Liver (tissue), 9 donors: ENCODE measurements around the gene PCDHB15. TPM values are rescaled to one million over a fixed set of nuclear protein-coding genes. Genes with fewer than 3 reads are reported as not detected.
"Not testable (repeated sequence)": the region's sequence is repeated elsewhere in the genome, so short reads cannot be mapped to it uniquely, and the experiment has no call there.

Source experiments
- DNase-seq: peaks from one replicate; pipeline ENCODE4 v3.0.0-alpha.2; 2017; ENCODE audit warnings: low spot score
- H3K27ac ChIP-seq, 2 donors: one replicate each; pipeline ENCODE4 v1.7.0; 2013; ENCODE audit warnings: inconsistent platforms in 2 of 2, low read length in 2 of 2, control low read depth in 1 of 2, low read depth in 1 of 2, mild to moderate bottlenecking in 1 of 2
- H3K27me3 ChIP-seq, 4 donors: one replicate each; pipeline versions ENCODE4 v1.6.1 to v1.7.0; 2013; ENCODE audit warnings: low read length in 3 of 4, inconsistent platforms in 1 of 4, mild to moderate bottlenecking in 1 of 4, moderate library complexity in 1 of 4; ENCODE audit not compliant: control insufficient read depth in 4 of 4, insufficient read depth in 4 of 4
- H3K36me3 ChIP-seq, 4 donors: one replicate each; pipeline versions ENCODE4 v1.6.1 to v1.7.0; 2013; ENCODE audit warnings: low read length in 3 of 4, mild to moderate bottlenecking in 3 of 4, low read depth in 1 of 4, moderate library complexity in 1 of 4; ENCODE audit not compliant: control insufficient read depth in 4 of 4, insufficient read depth in 3 of 4
- H3K4me1 ChIP-seq, 4 donors: one replicate each; pipeline versions ENCODE4 v1.6.1 to v1.7.0; 2013; ENCODE audit warnings: low read length in 3 of 4, mild to moderate bottlenecking in 3 of 4, moderate library complexity in 1 of 4; ENCODE audit not compliant: control insufficient read depth in 4 of 4, insufficient read depth in 4 of 4
- H3K4me3 ChIP-seq, 3 donors: one replicate each; pipeline versions ENCODE4 v1.6.1 to v1.7.0; 2013; ENCODE audit warnings: low read length in 3 of 3, control low read depth in 1 of 3, low read depth in 1 of 3, mild to moderate bottlenecking in 1 of 3
- H3K9ac ChIP-seq, 2 donors: one replicate each; pipeline ENCODE4 v1.7.0; 2013; ENCODE audit warnings: low read length in 2 of 2, mild to moderate bottlenecking in 2 of 2, moderate library complexity in 2 of 2, control low read depth in 1 of 2, low read depth in 1 of 2
- H3K9me3 ChIP-seq, 4 donors: one replicate each; pipeline versions ENCODE4 v1.6.1 to v1.7.0; 2013; ENCODE audit warnings: low read length in 3 of 4; ENCODE audit not compliant: control insufficient read depth in 4 of 4
- FOXA2 ChIP-seq: IDR thresholded peaks from 2 replicates; pipeline ENCODE4 v1.6.1; 2016; ENCODE audit warnings: antibody characterized with exemption
- HNF4A ChIP-seq, 2 donors: conservative IDR thresholded peaks; 2 replicates each; pipeline ENCODE4 v1.6.1; 2016; ENCODE audit warnings: antibody characterized with exemption in 2 of 2, mild to moderate bottlenecking in 2 of 2
- HNF4G ChIP-seq: IDR thresholded peaks from 2 replicates; pipeline ENCODE4 v1.6.1; 2016; ENCODE audit warnings: antibody characterized with exemption
- SP1 ChIP-seq: IDR thresholded peaks from 2 replicates; pipeline ENCODE4 v1.6.1; 2018; ENCODE audit warnings: antibody characterized with exemption, mild to moderate bottlenecking
- TAF1 ChIP-seq: conservative IDR thresholded peaks from 2 replicates; pipeline ENCODE4 v1.6.1; 2016; ENCODE audit warnings: antibody characterized with exemption, mild to moderate bottlenecking
- whole genome bisulfite sequencing: extraction: QIAGEN DNeasy Blood & Tissue Kit; methylation state at CpG from one replicate; pipeline ENCODE4 v1.1.7; 2013; 5-methylcytosine and 5-hydroxymethylcytosine counted together
- polyA plus RNA-seq, 2 donors: library from polyadenylated mRNA; stranded (reverse) in 1 of 2; unstranded in 1 of 2; fragments of 200-250 nt in 1 of 2; fragments of >200 nt in 1 of 2; fragmentation: Nextera tagmentation in 1 of 2; extraction: Ambion mirVana in 1 of 2; gene quantifications; one replicate each; pipeline versions ENCODE4 v1.2.1 to v1.2.3, GENCODE V29; 2013 to 2015
- total RNA-seq, 2 donors: library from RNA; depleted of rRNA; stranded (reverse); fragments of >200 nt; gene quantifications; one replicate each; pipeline ENCODE4 v1.2.3, GENCODE V29; 2014
- TF ChIP-seq, protein P1 (sequence below): IDR thresholded peaks from 2 replicates; pipeline ENCODE4 v1.6.1; 2016; ENCODE audit warnings: antibody characterized with exemption
- donor health status: healthy.
- donor health status: healthy.
- donor health status: healthy.
- donor health status: healthy.
- donor health status: healthy.

Gene PCDHB15
- total and polyA plus RNA-seq, 4 donors: 0.21 to 0.59 (median 0.40) TPM

DNA sequence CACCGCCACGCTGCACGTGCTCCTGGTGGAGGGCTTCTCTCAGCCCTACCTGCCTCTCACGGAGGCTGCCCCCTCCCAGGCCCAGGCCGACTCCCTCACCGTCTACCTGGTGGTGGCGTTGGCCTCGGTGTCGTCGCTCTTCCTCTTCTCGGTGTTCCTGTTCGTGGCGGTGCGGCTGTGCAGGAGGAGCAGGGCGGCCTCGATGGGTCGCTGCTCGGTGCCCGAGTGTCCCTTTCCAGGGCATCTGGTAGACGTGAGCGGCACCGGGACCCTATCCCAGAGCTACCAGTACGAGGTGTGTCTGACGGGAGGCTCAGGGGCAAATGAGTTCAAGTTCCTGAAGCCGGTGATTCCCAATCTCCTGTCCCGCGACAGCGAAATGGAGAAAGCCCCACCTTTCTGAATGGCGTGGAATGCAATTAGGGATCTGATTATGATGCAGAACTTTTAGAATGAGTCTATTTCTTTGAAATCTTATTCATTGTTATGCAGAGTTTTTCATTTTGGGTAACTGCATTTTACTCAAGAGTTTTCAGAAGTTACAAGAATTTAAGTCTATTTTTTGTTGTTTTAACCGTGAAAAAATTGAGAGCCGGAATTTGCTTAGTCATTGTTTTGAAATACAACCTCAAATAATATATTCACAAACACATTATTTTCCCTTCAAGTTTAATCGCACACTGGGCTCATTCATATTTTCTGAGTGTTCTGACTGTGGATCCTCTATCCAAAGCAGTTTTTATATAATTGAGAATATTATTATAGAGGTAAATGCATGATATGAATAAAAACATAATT is 8.5 kb upstream of the PCDHB15 start:
- Histone ChIP-seq H3K27me3 (peaks cover 0 to 3% (median 1%) of the 10 kb centered on the region in 4 donors), H3K9ac (no peak overlapping the region), H3K36me3 (no peaks in the 10 kb centered on the region), H3K4me3 (peak overlapping the region in 1 of 3 donors; percentile 24), H3K27ac (no peak overlapping the region), H3K9me3 (peaks cover 45 to 87% (median 62%) of the 10 kb centered on the region in 4 donors), H3K4me1 (no peaks in the 10 kb centered on the region)
- no peak for DNase-seq
- 17% methylated on average over 32 of the region's 32 CpGs for WGBS
- TF ChIP-seq TAF1: no peak
- TF ChIP-seq, protein P1, sequence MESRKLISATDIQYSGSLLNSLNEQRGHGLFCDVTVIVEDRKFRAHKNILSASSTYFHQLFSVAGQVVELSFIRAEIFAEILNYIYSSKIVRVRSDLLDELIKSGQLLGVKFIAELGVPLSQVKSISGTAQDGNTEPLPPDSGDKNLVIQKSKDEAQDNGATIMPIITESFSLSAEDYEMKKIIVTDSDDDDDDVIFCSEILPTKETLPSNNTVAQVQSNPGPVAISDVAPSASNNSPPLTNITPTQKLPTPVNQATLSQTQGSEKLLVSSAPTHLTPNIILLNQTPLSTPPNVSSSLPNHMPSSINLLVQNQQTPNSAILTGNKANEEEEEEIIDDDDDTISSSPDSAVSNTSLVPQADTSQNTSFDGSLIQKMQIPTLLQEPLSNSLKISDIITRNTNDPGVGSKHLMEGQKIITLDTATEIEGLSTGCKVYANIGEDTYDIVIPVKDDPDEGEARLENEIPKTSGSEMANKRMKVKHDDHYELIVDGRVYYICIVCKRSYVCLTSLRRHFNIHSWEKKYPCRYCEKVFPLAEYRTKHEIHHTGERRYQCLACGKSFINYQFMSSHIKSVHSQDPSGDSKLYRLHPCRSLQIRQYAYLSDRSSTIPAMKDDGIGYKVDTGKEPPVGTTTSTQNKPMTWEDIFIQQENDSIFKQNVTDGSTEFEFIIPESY: no peak

DNA sequence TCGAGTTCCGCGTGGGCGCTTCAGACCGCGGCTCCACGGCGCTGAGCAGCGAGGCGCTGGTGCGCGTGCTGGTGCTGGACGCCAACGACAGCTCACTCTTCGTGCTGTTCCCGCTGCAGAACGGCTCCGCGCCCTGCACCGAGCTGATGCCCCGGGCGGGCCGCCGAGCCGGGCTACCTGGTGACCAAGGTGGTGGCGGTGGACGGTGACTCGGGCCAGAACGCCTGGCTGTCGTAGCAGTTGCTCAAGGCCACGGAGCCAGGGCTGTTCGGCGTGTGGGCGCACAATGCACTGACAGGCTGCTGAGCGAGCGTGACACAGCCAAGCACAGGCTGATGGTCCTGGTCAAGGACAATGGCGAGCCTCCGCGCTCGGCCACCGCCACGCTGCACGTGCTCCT is 3.7 kb upstream of the PCDHB15 start:
- Histone ChIP-seq H3K36me3 (no peaks in the 10 kb centered on the region), H3K27me3 (no peaks in the 10 kb centered on the region), H3K9me3 (peaks cover 49 to 85% (median 60%) of the 10 kb centered on the region in 4 donors), H3K9ac (no peak overlapping the region), H3K27ac (no peak overlapping the region), H3K4me3 (peak overlapping the region in 1 of 3 donors; percentile 43), H3K4me1 (no peaks in the 10 kb centered on the region)
- TF ChIP-seq FOXA2: no peak
- TF ChIP-seq HNF4G: no peak
- TF ChIP-seq TAF1: no peak
- TF ChIP-seq HNF4A (conservative IDR thresholded peaks at IDR 0.05): no peak
- TF ChIP-seq SP1: no peak
- DNase-seq: no peak
- WGBS: 19% methylated on average over 43 of the region's 43 CpGs

DNA sequence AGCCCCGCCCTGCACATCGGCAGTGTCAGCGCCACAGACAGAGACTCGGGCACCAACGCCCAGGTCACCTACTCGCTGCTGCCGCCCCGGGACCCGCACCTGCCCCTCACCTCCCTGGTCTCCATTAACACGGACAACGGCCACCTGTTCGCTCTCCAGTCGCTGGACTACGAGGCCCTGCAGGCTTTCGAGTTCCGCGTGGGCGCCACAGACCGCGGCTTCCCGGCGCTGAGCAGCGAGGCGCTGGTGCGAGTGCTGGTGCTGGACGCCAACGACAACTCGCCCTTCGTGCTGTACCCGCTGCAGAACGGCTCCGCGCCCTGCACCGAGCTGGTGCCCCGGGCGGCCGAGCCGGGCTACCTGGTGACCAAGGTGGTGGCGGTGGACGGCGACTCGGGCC is 1.8 kb downstream of the PCDHB15 start:
- WGBS: 33% methylated on average over 32 of the region's 42 CpGs
- H3K4me1 ChIP-seq, H3K9ac ChIP-seq, H3K36me3 ChIP-seq, DNase-seq, H3K4me3 ChIP-seq, H3K27me3 ChIP-seq, H3K27ac ChIP-seq: not testable (repeated sequence)
- H3K9me3 ChIP-seq: peaks cover 50 to 82% (median 61%) of the 10 kb centered on the region in 4 donors

DNA sequence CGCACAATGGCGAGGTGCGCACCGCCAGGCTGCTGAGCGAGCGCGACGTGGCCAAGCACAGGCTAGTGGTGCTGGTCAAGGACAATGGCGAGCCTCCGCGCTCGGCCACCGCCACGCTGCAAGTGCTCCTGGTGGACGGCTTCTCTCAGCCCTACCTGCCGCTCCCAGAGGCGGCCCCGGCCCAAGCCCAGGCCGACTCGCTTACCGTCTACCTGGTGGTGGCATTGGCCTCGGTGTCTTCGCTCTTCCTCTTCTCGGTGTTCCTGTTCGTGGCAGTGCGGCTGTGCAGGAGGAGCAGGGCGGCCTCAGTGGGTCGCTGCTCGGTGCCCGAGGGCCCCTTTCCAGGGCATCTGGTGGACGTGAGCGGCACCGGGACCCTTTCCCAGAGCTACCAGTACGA is 2.2 kb downstream of the PCDHB15 start:
- not testable (repeated sequence) for H3K27ac ChIP-seq, H3K36me3 ChIP-seq, H3K27me3 ChIP-seq, H3K9ac ChIP-seq, DNase-seq, H3K4me1 ChIP-seq
- Histone ChIP-seq H3K9me3 (peaks cover 49 to 85% (median 61%) of the 10 kb centered on the region in 4 donors), H3K4me3 (peak overlapping the region in 1 of 3 donors; percentile 28)
- WGBS: 36% methylated on average over 34 of the region's 34 CpGs
